Stimulated activated CD8-positive, alpha-beta memory T cell treated with anti-CD3 and anti-CD28 coated beads, Interleukin-12 subunit alpha, Interleukin-12 subunit beta, amount 100 ng/mL, for 24 hours (primary cell): ENCODE data around the gene SNX22.

Source experiments
- DNase-seq: peaks from one replicate; pipeline ENCODE4 v3.0.0-alpha.2; 2020; ENCODE audit errors: extremely low read depth

SNX22 gene

GRCh38 chr15:64156652-64157331, 5.3 kb downstream of the SNX22 start:
- DNase-seq, result no peak

GRCh38 chr15:64157599-64158125, 6.1 kb downstream of the SNX22 start:
- DNase-seq, result no peak

GRCh38 chr15:64158363-64159134, 7.0 kb downstream of the SNX22 start:
- DNase-seq, result no peak

- DNase-seq, result no peak
These were observed 10.4 kb downstream of the SNX22 start for GRCh38 chr15:64161688-64162477.

GRCh38 chr15:64162478-64162868, 10.9 kb downstream of the SNX22 start:
- no peak for DNase-seq

- peak; percentile 95 for DNase-seq
These were observed 11.5 kb downstream of the SNX22 start, which contains the start of gene PPIB for GRCh38 chr15:64162869-64163658. PPIB (minus strand) TSS chr15:64163022; CDS start chr15:64162986, 36 bp downstream.

GRCh38 chr15:64163659-64164362, 12.3 kb downstream of the SNX22 start:
- DNase-seq, result no peak

- no peak for DNase-seq
These were observed 12.9 kb downstream of the SNX22 start for GRCh38 chr15:64164436-64164835.

GRCh38 chr15:64166102-64166890, 14.8 kb downstream of the SNX22 start:
- DNase-seq, result no peak

- DNase-seq, result no peak
These were observed 28.8 kb downstream of the SNX22 start for GRCh38 chr15:64180235-64180824.

- DNase-seq, result no peak
These were observed 31.4 kb downstream of the SNX22 start for GRCh38 chr15:64182859-64183370.

- DNase-seq, result no peak
These were observed 33.8 kb downstream of the SNX22 start for GRCh38 chr15:64185146-64185911.

- no peak for DNase-seq
These were observed 36.1 kb downstream of the SNX22 start for GRCh38 chr15:64187396-64188191.

GRCh38 chr15:64191971-64192830, 40.7 kb downstream of the SNX22 start:
- DNase-seq, result no peak

- DNase-seq, result no peak
These were observed 42.4 kb downstream of the SNX22 start for GRCh38 chr15:64193971-64194370.

GRCh38 chr15:64197425-64197824, 45.9 kb downstream of the SNX22 start:
- DNase-seq, result no peak

GRCh38 chr15:64205202-64205601, 53.7 kb downstream of the SNX22 start:
- DNase-seq, result no peak
